Endothelial cell of umbilical vein (primary cell): ENCODE results near the gene SVIL. TPM values are rescaled to one million over a fixed set of nuclear protein-coding genes. Genes with fewer than 3 reads are reported as not detected.

Experiments used
- BruUV-seq: library from RNA; stranded (reverse); fragments of 400-500 nt; replicated peaks from 2 replicates; lab custom pipeline; 2021; lab: Mats Ljungman, UMichigan
- CTCF ChIA-PET: fragments of 300-600, 350-600 bp; sonication (Branson Sonifier 250); formaldehyde crosslinking; loops from one replicate; lab custom pipeline; 2021; ENCODE audit warnings: antibody characterized with exemption, inconsistent platforms; lab: Charles Lee
- POLR2A ChIA-PET: fragments of 300-600, 350-600 bp; sonication (Branson Sonifier 250); formaldehyde crosslinking; loops from one replicate; lab custom pipeline; 2021; ENCODE audit warnings: antibody characterized with exemption, inconsistent platforms; lab: Charles Lee
- DNase-seq: peaks from one replicate; pipeline ENCODE4 v3.0.0-alpha.2; 2011; ENCODE audit warnings: low read depth, low spot score
- FAIRE-seq: peaks from 2 replicates; lab custom pipeline; 2011; peaks lifted over from hg19 to GRCh38; lab: Jason Lieb, UNC
- H2AFZ ChIP-seq: 2 replicates; pipeline ENCODE4 v1.6.0; 2012; ENCODE audit warnings: low read depth, low read length, control low read depth, inconsistent platforms
- H3K27ac ChIP-seq: 2 replicates; pipeline ENCODE4 v1.5.1; 2011; ENCODE audit warnings: low read depth, mild to moderate bottlenecking, control low read depth, low read length, moderate library complexity; ENCODE audit not compliant: insufficient read depth
- H3K27me3 ChIP-seq, 2 experiments: 2 replicates each; pipeline versions ENCODE4 v1.6.0 to v1.6.1; 2011; ENCODE audit warnings: low read length in 2 of 2, mixed read lengths in 1 of 2; ENCODE audit not compliant: control insufficient read depth in 2 of 2, insufficient read depth in 2 of 2
- H3K36me3 ChIP-seq, 2 experiments: 2 replicates in 1 of 2; 3 replicates in 1 of 2; pipeline ENCODE4 v1.5.1; 2011; ENCODE audit warnings: low read length in 2 of 2, mild to moderate bottlenecking in 1 of 2, moderate library complexity in 1 of 2; ENCODE audit not compliant: control insufficient read depth in 2 of 2, insufficient read depth in 2 of 2; ENCODE audit errors: extremely low read depth in 1 of 2
- H3K4me1 ChIP-seq: 3 replicates; pipeline ENCODE4 v1.5.1; 2011; ENCODE audit warnings: mild to moderate bottlenecking, low read length; ENCODE audit not compliant: control insufficient read depth, insufficient read depth; ENCODE audit errors: extremely low read depth
- H3K4me2 ChIP-seq: 2 replicates; pipeline ENCODE4 v1.6.1; 2011; ENCODE audit warnings: low read length, control low read depth, mixed read lengths; ENCODE audit not compliant: insufficient read depth
- H3K4me3 ChIP-seq, 3 experiments: fragments of 200-600 bp in 1 of 3; sonication (generic), shearing (Covaris generic) in 1 of 3; replicated peaks in 1 of 3; 2 replicates each; pipeline ENCODE4 v1.5.1; 2011 to 2016; ENCODE audit warnings: control low read depth in 3 of 3, low read length in 3 of 3, mild to moderate bottlenecking in 2 of 3, inconsistent platforms in 1 of 3, low read depth in 1 of 3, moderate library complexity in 1 of 3; ENCODE audit not compliant: insufficient read depth in 1 of 3
- H3K79me2 ChIP-seq: 2 replicates; pipeline ENCODE4 v1.6.0; 2012; ENCODE audit warnings: low read length, inconsistent platforms; ENCODE audit not compliant: control insufficient read depth, insufficient read depth
- H3K9ac ChIP-seq: replicated peaks from 2 replicates; pipeline ENCODE3; 2011; ENCODE audit warnings: low read length, control low read depth; ENCODE audit not compliant: insufficient read depth; ENCODE audit errors: extremely low read depth
- H3K9me1 ChIP-seq: replicated peaks from 3 replicates; pipeline ENCODE4 v1.6.0; 2011; ENCODE audit warnings: mild to moderate bottlenecking, low read length; ENCODE audit not compliant: control insufficient read depth, insufficient read depth; ENCODE audit errors: extremely low read depth
- H3K9me3 ChIP-seq: replicated peaks from 2 replicates; pipeline ENCODE4 v1.5.1; 2012; ENCODE audit warnings: low read length, inconsistent platforms; ENCODE audit not compliant: control insufficient read depth, insufficient read depth
- H4K20me1 ChIP-seq: replicated peaks from 2 replicates; pipeline ENCODE3; 2011; ENCODE audit warnings: mild to moderate bottlenecking, low read length; ENCODE audit not compliant: control insufficient read depth, insufficient read depth; ENCODE audit errors: extremely low read depth
- CTCF ChIP-seq, 2 donors: IDR thresholded peaks; 1 replicate in 1 of 2; 2 replicates in 1 of 2; pipeline ENCODE4 v1.5.1; 2011; ENCODE audit warnings: low read length in 2 of 2, mild to moderate bottlenecking in 2 of 2, moderate library complexity in 2 of 2, control low read depth in 1 of 2, inconsistent platforms in 1 of 2, low read depth in 1 of 2; ENCODE audit not compliant: insufficient read depth in 1 of 2; ENCODE audit errors: extremely low read depth in 1 of 2
- EZH2 ChIP-seq: IDR thresholded peaks from 2 replicates; pipeline ENCODE4 v1.6.1; 2012; ENCODE audit warnings: borderline replicate concordance, low read depth, mild to moderate bottlenecking, moderate library complexity, low read length, inconsistent platforms; ENCODE audit not compliant: severe bottlenecking
- GATA2 ChIP-seq: IDR thresholded peaks from 2 replicates; pipeline ENCODE4 v1.7.0; 2011; ENCODE audit warnings: low read depth, mild to moderate bottlenecking, moderate library complexity, mixed read lengths, low read length; ENCODE audit not compliant: insufficient read length, insufficient read depth
- dilution Hi-C: fragments of 300-500 bp; cut with MboI; formaldehyde crosslinking; loops from one replicate; pipeline ENCODE4 v1.15.0; 2019; ENCODE audit warnings: low sequenced_read_pairs; ENCODE audit not compliant: extremely low pct_ligation_motif_present
- intact Hi-C: fragments of 100-400 bp; cut with micrococcal nuclease; formaldehyde crosslinking; loops from one replicate; pipeline ENCODE4 v1.10.0; 2022
- polyA plus RNA-seq, 4 experiments: library from polyadenylated mRNA; depleted of rRNA in 3 of 4; stranded (reverse) in 3 of 4; unstranded in 1 of 4; fragments of >200 nt; gene quantifications; 2 replicates each; pipeline versions ENCODE4 v1.2.1 to v1.2.3, GENCODE V29; 2011 to 2012; ENCODE audit warnings: missing spikeins in 1 of 4
- total RNA-seq: library from RNA; stranded (reverse); gene quantifications from 2 replicates; pipeline ENCODE4 v1.2.3, GENCODE V29; 2021

SVIL gene
- total and polyA plus RNA-seq, 2 donors (not counting 3 experiments of a cell fraction or from before 2014, with no cell fraction given): 22.6 to 70.7 TPM

GRCh38 chr10:29535012-29535777, 99.6 kb downstream of the SVIL start:
- dilution Hi-C loops: no loop called here
- FAIRE-seq: no peak
- H4K20me1 ChIP-seq: no peaks in the 10 kb centered on the region
- peaks cover 2% of the 10 kb centered on the region for H3K79me2 ChIP-seq
- CTCF ChIA-PET: interaction anchor here (0.7 to 3.9 kb wide), 23 partner anchors 8 to 463 kb away, joined by 3 to 18 read pairs (median 4); no protein-coding TSS in a partner anchor
- peaks cover 9% of the 10 kb centered on the region for H3K4me1 ChIP-seq
- peak; percentile 55 for DNase-seq
- H3K27me3 ChIP-seq: no peaks in the 10 kb centered on the region
- H2AFZ ChIP-seq: no peak overlapping the region
- H3K27ac ChIP-seq: peak overlapping the region; percentile 17
- BruUV-seq: no TSS peak
- intact Hi-C loops: loop anchor here (1.0 to 5.0 kb wide), 2 partner anchors 55 to 322 kb away; no protein-coding TSS in a partner anchor
- H3K9me1 ChIP-seq: no peaks in the 10 kb centered on the region
- H3K9me3 ChIP-seq: no peaks in the 10 kb centered on the region
- peaks cover 0 to 13% of the 10 kb centered on the region in 2 experiments for H3K36me3 ChIP-seq
- peak overlapping the region; percentile 4 for H3K9ac ChIP-seq
- POLR2A ChIA-PET: no interaction called here
- peak overlapping the region; percentile 6 for H3K4me2 ChIP-seq
- TF ChIP-seq GATA2 (peak; percentile 57), CTCF (IDR thresholded peaks at IDR 0.05; ENCODE audit: extremely low read depth in 1 of 2, insufficient read depth in 1 of 2, low read depth in 1 of 2, low read length in 2 of 2) (peak; percentile 65 to 70), EZH2 (no peak)
- no peak overlapping the region for H3K4me3 ChIP-seq
